Activated CD4-positive, alpha-beta T cell treated with anti-CD3 and anti-CD28 coated beads for 4 hours (primary cell): ENCODE results near the gene CD70.
A peak's percentile ranks its signal among the peaks of the same experiment; 100 is the strongest.
"Not testable (repeated sequence)": the region's sequence is repeated elsewhere in the genome, so short reads cannot be mapped to it uniquely, and the experiment has no call there.

Experiments
- DNase-seq, 2 donors: peaks; one replicate each; pipeline ENCODE4 v3.0.0-alpha.2; 2020

CD70 gene

DNA sequence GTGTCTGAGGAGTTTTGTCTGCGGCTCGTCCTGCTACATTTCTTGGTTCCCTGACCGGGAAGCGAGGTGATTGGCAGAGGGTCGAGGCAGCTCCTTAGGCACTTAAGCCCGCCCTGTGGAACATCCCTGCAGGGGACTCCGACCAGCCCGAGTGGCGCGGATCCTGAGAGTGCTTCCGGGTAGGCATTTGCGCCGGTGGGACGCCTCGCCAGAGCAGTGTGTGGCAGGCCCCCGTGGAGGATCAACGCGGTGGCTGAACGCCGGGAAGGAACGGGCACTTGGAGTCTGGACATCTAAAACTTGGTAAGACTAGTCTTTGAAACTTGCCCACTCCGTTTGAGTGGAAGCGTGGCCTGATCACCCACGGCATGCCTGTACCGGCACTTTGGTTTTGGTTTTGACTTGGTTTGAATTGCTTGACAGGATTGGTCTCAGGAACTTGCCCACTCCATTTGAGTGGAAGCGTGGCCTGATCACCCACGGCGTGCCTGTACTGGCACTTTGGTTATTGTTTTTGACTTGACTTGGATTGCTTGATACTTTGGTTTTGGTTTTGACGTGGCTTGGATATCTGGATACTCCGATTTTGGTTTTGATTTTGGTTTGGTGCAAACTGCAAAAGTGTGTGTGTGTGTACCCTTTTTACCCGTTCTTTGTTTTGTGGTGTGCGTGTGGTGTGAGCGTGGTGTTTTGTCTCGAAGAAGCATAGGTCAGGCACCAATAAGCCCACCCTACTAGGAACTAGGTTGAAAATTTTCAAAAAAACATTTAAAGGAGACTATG, 6.7 kb upstream of the CD70 start:
- DNase-seq, result not testable (repeated sequence)

DNA sequence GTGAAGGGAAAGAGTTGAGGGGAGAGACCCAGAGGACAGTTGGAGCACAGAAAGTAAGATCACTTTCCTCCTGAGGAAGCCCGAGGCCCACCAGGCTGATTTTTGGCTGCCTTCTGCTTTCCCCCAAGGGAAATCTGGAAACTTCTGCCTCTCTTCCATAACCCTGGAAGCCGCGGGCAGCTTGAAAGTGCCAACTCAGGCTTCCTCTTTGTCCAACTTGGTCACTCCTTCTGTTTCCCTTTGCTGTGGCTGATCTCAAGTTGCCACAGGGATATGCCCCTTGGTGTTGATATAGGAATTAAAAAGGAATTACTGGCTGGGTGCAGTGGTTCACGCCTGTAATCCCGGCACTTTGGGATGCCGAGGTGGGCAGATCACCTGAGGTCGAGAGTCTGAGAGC, 5.7 kb upstream of the CD70 start:
- DNase-seq, result no peak

DNA sequence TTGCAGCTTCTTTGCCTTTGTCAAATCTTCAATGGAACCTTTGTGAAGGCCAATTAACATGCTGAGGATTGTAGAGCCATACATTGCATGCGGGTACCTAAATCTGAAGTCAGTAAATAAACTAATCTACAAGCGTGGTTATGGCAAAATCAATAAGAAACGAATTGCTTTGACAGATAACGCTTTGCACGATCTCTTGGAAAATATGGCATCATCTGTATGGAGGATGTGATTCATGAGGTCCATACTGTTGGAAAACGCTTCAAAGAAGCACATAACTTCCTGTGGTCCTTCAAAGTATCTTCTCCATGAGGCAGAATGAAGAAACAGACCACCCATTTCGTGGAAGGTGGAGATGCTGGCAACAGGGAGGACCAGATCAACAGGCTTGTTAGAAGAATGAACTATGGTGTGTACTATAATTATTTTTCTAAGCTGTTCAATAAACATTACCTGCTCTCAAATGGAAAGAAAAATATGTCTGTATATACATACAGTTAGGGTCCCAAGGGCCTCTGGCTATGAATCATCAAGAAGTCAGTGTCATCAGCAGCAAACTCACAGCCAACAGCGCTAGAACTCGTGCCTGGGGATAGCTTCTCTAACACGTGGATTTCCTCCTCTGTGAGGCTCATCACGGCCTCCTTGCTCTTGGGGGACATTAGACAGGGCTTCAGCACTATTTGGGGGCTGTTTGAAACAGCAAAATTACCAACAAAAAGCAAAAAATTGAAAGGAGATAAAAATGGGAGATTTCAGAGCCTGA, 2.9 kb upstream of the CD70 start:
- no peak for DNase-seq

DNA sequence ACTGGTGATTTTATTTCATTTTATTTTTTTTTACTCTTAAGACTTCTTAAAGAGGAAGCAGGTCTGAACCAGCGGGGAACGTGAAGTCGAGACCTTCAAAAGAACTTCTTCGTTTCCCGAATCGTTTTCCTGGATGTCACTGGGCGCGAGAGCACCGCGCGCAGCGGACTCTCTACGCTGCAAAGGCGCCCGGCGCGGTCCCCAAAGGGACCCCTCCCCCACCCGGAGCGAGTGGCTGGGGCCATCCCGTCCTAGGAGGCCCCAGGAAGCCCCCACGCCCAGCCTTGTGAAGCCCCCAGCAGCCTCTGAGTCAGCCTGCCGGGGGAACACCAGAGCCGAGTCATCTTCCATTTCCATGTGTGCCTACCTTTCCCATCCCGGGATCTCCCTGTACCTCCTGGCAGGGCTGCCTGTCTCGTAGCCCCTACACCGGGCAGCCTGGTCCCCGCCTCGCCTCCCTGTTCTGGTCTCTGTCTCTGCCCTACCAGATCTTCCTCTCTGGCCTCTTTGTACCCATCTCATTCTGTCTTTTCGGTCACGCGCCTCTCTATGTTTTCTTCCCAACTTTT, 608 bp downstream of the CD70 start:
- no peak for DNase-seq

DNA sequence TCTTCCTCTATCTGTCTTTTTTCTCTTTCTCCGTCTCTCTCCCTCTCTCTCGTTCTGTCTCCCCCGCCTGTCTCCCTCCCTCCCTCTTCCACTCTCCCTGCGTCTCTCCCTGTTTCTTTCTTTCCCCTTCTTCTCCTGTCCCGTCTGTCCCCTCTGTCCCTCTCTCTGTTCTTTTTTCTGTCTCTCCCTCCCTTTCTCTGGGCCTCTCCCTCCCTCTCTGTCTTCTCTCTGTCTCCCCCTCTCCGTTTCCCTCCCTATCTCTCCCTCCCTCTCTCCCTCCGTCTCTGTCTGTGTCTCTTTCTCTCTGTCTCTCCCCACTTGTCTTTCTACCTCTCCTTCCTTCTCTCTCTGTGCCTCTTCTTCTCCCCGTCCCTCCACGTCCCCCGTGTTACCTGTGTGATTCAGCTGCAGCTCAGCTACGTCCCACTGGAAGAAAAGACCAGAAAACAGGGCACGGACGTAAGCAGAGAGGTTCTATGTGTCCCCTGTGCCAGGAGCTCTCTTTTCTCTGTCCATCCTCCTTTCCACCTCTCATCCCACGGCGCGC, 1.2 kb downstream of the CD70 start:
- no peak for DNase-seq

DNA sequence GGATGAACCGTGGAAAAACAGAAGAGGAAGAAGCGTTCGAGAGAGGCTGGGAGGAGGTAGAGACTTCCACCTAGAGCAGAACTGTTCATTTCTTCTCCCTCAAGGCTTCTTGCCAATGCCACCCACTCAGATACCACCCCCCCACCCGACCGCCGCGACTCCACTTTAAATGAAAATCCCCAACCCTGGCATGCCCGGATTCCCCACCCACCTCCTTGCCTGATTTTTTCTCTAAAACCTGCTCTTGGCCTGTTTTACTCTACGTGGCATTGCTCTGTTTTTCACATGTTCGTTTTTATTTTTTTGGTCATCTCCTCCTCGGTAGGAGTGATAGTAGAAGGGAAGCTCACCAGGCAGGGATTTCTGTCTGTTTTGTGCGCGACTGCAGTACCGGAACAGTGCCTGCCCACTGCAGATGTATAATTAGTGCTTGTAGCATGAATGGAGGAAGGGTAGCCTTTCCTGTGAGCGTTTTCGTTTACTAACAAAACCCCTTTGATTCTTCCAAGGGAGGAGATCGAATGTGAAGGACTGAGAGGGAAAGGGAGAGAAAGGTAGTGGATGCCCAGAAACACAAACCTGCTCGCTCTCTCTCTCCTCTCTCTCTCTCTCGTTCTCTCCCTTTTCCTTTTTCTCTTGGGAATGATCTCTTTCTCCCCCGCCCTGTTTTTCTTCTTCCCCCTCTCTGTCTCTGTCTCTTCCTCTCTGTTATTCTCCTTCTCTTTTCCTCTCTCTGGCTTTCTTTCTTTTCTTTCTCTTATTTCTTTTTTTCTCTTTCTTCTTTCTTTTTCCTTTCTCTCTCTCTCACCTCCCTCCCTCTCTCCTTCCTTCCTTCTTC, 2.2 kb downstream of the CD70 start:
- peak in 1 of 2 donors; percentile 23 for DNase-seq

DNA sequence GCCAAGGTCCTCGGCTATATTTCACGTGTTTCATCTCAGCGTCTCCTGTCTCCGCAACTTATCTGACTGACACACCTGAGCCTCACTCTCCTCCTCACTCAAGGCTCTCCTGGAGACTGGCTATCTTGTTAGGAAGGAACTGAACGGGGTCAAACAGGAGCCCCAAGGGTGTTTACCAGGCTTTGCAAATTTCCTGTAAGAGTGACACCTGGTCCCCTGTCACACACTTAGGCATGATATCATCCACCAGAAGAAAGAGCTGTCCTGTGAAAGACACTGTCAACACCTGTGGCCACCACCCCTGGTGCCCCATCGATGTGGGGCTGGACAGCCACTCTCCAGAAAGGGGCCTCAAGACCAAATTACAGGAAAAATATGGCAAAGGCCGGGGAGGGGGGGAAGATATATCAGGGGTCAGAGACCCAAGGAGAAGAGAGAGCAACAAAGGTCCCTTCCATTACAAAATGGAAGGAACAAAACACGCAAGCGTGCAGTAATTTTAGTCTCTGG, 2.9 kb downstream of the CD70 start:
- DNase-seq, result no peak

DNA sequence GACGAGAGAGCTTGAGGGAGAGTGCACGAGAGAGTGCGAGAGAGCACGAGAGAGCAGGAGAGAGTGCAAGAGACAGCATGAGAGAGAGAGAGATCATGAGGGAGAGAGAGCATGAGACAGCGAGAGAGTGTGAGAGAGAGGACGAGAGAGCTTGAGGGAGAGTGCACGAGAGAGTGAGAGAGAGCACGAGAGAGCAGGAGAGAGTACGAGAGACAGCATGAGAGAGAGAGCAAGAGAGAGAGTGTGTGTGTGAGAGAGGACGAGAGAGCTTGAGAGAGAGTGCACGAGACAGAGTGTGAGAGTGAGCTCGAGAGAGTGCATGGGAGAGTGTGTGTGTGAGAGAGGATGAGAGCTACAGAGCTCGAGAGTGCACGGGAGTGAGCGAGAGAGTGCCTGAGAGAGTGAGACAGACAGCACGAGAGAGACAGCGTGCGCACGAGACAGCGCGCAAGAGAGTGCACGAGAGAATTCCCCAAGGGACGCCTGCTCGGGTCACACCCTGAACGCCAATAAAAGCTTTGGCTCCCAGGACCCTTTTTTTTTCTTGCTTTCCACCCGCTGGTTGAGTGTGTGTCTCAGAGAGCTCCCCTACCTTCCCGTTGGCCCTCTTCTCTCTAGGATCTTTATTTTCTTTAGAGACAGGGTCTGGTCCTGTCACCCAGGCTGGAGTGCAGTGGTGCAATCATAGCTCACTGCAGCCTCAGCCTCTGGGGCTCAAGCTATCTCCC, 3.7 kb downstream of the CD70 start:
- no peak for DNase-seq

DNA sequence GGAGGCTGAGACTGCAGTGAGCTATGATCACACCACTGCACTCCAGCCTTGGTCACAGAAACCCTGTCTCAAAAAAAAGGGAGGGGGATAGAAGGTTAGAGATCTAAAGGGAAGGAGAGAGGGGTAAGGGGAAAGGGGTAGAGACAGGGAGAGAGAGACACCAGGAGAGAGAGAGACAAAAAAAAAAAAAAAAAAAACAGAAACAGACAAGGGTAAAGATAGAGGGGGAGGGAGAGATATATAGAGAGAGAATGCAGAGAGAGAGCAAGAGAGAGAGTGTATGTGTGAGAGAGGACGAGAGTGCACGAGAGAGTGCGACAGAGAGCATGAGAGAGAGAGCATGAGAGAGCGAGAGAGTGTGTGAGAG, 4.2 kb downstream of the CD70 start:
- no peak for DNase-seq

DNA sequence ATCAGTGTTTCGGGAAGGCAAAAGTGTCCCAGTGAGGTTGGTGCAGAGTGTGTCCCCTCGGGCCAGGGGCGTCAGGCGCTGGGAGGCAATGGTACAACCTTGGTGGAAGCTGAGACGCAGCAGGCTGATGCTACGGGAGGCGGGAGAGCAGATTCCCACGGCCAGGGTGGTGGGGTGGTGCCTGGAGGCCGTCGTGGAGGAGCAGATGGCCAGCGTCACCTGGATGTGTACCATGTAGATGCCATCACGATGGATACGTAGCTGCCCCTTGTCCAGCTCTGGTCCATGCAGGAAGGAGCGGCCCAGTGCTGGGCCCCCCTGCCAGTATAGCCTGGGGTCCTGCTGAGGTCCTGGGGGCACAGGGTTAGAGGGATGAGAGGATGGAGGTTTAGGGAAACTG, 4.9 kb downstream of the CD70 start:
- DNase-seq, result no peak

DNA sequence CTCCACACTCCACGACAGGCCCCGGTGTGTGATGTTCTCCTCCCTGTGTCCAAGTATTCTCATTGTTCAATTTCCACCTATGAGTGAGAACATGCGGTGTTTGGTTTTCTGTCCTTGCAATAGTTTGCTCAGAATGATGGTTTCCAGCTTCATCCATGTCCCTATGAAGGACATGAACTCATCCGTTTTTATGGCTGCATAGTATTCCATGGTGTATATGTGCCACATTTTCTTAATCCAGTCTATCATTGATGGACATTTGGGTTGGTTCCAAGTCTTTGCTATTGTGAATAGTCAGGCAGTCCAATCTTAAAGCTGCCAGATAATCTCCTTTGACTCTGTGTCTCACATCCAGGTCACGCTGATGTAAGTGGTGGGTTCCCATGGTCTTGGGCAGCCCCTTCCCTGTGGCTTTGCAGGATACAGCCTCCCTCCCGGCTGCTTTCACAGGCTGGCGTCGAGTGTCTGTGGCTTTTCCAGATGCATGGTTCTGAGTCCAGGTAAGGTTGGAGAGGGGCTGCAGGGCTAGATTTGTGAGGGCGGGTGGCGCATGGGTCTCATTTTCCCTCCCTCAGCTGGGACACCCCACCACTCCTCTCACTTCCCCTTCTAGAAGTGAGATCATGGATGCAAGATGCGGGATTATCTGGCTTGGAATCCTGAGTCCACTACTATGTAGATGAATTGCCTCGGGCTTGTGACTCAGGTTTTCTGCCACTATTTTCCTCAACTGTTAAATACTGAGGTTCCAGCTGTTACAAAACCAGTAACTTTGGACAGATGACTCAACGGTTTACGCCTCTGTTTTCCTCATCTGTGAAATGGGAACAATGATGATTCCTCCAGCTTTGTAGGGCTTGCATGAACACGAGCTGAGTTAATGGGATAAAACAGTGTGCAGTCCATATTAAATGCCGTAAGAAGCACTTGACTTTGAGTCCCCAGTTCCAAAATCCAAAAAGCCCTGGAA, 8.2 kb downstream of the CD70 start:
- not testable (repeated sequence) for DNase-seq

DNA sequence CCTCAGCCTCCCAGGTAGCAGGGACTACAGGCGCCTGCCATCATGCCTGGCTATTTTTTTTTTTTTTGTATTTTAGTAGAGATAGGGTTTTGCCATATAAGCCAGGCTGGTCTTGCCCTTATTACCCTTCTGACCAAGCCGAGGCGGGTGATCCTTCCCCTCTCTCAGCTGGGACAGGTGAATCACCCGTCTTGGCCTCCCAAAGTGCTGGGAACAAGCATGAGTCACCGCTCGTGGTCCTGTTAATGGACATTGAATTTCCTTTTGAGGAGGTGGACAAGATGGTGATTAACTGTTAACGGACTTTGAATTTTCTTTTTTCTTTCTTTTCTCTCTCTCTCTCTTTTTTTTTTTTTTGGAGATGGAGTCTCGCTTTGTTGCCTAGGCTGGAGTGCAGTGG, 10.6 kb downstream of the CD70 start:
- DNase-seq, result no peak

DNA sequence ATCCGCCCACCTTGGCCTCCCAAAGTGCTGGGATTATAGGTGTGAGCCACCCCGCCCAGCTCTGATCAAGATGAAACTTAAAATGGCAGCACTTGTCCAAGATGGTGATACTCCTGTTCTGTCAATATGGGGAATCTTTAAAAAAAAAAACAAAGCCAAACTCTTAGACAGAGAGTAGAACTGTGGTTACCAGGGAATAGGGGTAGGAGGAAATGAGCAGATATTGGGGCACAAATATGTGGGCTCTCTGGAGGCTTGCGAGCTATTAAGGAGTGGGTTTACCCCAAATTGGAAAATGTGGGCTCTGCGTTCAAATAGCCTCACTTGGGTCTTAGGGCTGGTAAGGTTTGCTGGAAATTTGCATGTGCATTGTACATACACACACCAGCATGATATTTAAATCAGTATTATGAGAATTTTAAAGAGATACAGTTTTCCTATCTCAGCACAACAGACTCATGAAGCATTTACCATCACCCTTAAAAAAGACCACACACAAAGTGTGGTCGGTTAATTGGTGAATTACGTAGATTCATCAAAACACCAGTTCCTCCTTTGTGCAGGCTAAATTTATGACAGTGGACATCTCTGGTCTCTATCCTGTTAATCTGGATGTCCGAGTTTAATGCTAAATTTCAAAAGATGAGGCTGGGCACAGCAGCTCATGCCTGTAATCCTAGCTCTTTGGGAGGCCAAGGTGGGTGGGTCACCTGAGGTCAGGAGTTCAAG, 11.3 kb downstream of the CD70 start:
- no peak for DNase-seq

DNA sequence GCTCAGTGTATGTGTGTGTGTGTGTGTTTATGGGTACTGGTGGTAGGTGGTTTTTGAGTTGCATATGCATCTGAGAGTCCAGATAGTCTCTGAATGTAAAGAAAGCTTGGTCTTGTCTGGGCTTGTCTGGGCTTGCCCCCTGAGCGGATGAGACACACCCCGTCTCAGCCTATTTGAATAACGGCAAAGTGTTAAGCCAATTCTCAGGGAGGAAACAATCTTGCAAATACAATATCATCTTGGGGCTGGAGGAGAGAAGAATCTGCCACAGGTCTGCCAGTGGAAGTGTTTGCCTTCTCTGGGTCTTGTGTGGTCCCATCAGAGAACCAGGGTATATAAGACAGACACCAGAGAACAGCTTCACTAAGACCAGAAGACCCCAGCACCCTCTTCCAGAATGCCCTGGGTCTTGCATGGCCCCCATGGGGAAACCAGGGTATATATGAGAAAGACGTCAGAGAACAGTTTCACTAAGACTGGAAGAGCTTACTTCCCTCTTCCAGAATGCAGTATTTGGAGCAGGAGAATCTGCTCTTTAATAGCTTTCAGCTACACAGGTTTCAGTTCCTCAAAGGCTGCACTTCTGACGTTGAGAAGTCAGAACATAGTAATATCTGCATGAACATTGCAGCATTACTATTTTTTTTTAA, 13.3 kb downstream of the CD70 start:
- DNase-seq, result no peak

DNA sequence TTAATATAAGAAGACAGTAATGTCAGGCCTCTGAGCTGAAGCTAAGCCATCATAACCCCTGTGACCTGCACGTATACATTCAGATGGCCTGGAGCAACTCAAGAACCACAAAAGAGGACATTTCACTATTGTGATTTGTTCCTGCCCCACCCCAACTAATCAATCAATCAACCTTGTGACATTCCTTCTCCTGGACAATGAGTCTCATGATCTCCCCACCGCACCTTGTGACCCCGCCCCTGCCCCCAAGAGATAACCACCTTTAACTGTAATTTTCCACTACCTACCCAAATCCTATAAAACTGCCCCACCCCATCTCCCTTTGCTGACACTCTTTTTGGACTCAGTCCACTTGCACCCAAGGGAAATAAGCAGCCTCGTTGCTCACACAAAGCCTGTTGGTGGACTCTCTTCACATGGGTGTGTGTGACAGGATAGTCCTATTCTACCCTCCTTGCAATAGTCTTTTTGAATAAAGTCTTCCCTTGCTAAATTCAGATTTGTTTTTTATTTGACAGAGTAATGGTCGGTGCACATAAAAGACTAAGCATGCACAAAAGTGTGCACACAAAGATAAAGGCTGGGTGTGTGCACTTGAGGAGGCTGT, 14.0 kb downstream of the CD70 start:
- no peak for DNase-seq

DNA sequence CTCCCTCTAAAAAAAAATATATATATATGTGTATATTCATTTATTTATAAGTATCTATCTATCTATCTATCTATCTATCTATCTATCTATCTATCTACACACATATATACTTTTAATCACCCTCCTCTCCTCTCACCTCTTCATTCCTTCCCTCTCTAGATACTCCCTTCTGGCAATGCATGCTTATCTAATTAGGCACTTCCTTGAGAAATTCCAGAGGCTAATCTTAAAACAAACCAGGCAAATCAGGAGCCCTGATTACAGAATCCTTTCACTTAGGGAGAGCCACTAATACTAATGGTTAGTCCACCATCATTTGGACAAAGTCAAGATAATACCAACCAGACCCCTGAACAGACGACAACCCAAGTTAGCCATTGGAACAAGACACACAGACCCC, 17.6 kb downstream of the CD70 start:
- no peak for DNase-seq

DNA sequence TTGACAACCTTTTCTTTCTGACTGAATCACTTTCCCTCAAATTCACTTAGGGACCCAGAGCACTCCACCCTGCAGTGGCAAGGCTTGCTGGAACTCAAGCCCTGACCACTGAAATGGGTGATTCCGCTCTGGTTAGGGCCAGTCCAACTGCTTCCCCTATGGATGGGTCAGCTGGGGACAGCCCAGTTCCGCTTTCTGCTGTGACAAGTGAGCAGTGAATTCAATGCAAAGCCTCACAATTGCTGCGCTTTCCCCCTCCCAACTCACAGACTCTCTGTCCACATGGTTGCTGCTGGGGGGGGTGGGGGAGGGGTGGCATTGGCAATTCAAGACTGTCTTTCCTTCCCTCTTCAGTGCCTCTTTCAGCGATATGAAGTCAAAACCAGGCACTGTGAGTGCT, 18.7 kb downstream of the CD70 start:
- no peak for DNase-seq

DNA sequence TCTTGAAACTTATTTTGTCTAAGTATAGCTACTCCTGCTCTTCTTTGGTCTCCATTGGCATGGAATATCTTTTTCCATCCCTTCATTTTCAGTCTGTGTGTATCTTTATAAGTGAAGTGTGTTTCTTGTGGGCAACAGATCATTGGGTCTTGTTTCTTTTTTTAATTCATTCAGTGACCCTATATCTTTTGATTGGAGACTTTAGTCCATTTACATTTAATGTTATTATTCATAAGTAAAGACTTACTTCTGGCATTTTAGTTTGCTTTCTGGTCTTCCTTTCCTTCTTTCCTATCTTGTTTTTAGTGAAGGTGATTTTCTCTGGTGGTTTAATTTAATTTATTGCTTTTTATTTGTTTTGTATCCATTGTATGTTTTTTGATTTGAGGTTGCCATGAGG, 19.8 kb downstream of the CD70 start:
- no peak for DNase-seq

DNA sequence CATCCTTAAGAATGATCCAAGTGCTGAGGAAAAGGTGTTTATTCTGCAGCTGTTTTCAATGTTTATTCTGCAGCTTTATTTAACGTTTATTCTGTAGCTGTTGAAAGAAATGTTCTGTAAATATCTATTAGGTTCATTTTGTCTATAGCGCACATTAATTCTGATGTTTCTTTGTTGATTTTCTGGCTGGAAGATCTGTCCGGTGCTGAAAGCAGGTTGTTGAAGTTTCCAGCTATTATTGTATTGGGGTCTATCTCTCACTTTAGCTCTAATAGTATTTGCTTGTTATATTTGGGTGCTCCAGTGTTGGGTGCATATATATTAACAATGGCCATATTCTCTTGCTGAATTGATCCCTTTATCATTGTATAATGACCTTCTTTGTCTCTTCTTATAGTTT, 20.2 kb downstream of the CD70 start:
- no peak for DNase-seq
